ENCODE measurements around the gene HTR3E.

The HTR3E gene

DNA sequence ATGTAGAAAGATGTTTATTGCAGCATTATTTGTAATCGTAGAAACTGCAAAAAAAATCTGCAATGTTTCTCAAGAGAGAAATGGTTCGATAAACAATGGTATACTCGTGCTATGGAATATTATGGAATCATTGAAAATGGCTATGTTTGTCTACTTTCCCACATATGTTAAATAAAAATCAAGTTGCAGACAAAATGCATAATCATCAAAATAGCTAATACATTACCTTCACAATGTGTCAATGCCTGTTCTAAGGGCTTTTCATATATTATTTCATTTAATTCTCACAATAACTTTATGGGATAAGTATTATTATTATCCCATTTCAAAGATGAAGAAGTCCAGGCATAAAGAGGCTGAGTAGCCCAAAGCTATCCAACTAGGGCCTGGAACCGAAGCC is 36.1 kb downstream of the HTR3E start:
- TF ChIP-seq, protein P1, sequence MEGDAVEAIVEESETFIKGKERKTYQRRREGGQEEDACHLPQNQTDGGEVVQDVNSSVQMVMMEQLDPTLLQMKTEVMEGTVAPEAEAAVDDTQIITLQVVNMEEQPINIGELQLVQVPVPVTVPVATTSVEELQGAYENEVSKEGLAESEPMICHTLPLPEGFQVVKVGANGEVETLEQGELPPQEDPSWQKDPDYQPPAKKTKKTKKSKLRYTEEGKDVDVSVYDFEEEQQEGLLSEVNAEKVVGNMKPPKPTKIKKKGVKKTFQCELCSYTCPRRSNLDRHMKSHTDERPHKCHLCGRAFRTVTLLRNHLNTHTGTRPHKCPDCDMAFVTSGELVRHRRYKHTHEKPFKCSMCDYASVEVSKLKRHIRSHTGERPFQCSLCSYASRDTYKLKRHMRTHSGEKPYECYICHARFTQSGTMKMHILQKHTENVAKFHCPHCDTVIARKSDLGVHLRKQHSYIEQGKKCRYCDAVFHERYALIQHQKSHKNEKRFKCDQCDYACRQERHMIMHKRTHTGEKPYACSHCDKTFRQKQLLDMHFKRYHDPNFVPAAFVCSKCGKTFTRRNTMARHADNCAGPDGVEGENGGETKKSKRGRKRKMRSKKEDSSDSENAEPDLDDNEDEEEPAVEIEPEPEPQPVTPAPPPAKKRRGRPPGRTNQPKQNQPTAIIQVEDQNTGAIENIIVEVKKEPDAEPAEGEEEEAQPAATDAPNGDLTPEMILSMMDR (IDR thresholded peaks at IDR 0.05; ENCODE audit: borderline replicate concordance, extremely low read depth, low read length, poor library complexity, severe bottlenecking), result no peak
- no peak for TF ChIP-seq EZH2 (IDR thresholded peaks at IDR 0.05; ENCODE audit: borderline replicate concordance, low read depth, low read length, severe bottlenecking)
- ATAC-seq (ENCODE audit: insufficient read depth, low read depth), result no peak
- Histone ChIP-seq H3K79me2 (ENCODE audit: insufficient read depth, low read length) (peaks cover 43% of the 10 kb centered on the region), H4K20me1 (ENCODE audit: insufficient read depth, low read length) (peaks cover 14% of the 10 kb centered on the region; the same call in 1 of the 2 replicates), H3K9ac (ENCODE audit: low read depth, low read length) (no peak overlapping the region), H3K27ac (ENCODE audit: low read length) (no peak overlapping the region), H2AFZ (ENCODE audit: low read depth, low read length) (peak overlapping the region; percentile 96; the same call in 1 of the 2 replicates), H3K9me3 (ENCODE audit: insufficient read depth, low read length, severe bottlenecking) (no peaks in the 10 kb centered on the region), H3K36me3 (ENCODE audit: insufficient read depth, low read length) (peaks cover 16% of the 10 kb centered on the region), H3K27me3 (ENCODE audit: insufficient read depth, low read length, poor library complexity) (no peaks in the 10 kb centered on the region), H3K4me1 (ENCODE audit: insufficient read depth, low read length) (peaks cover 37% of the 10 kb centered on the region), H3K4me2 (ENCODE audit: insufficient read depth, low read length) (peak overlapping the region; percentile 93; the same call in 1 of the 2 replicates), H3K4me3 (ENCODE audit: low read depth in 1 of 2, low read length in 2 of 2) (no peak overlapping the region)
- DNase-seq, result no peak

DNA sequence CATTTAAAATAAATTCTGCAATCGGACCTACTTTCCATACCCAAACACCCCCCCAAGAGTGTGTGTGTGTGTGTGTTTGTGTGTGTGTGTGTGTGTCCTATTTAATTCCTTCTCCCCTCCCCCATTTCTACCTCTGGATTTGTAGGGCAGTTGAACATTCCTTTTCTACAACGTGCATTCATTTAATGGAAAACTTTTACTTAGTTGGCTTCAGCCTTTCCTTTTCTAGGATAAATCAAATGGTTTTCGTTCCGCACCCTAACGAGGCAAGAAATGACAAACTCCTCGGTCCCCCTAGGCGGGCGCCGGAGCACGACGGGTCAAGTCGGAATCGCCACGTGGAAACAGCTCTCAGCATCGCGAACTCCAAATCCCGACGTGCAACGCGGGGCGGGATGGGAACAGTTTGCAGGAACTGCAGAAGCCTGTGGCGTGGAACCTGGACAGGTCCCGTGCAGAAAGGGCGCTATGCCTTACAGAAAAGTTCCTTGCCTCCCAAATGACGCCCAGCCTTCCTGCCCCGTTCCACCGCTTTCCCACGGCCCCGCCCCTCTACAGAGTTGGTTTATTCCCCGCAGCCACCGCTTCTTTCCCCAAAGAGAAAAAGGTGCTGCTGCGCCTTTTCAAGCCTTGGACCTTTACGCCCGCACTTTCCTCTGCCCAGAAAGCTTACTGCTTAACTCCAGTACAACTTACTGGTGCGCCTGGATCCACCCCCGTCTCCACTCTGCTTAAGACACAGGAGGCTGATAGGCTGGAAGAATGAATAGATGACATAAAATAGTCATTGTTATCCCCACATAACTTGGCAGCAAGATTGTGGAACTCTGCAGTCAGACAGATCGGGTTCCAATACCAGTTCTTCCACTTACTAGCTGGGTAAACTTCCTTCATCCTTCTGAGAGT is 37.2 kb downstream of the HTR3E start:
- peak overlapping the region; percentile 98 to 99 for H3K4me3 ChIP-seq (ENCODE audit: low read depth in 1 of 2, low read length in 2 of 2)
- H3K27me3 ChIP-seq (ENCODE audit: insufficient read depth, low read length, poor library complexity), result no peaks in the 10 kb centered on the region
- DNase-seq (peak; percentile 76), ATAC-seq (ENCODE audit: insufficient read depth, low read depth) (peak; percentile 58)
- H4K20me1 ChIP-seq (ENCODE audit: insufficient read depth, low read length), result peaks cover 15% of the 10 kb centered on the region; the same call in 1 of the 2 replicates
- peaks cover 22% of the 10 kb centered on the region for H3K36me3 ChIP-seq (ENCODE audit: insufficient read depth, low read length)
- no peaks in the 10 kb centered on the region for H3K9me3 ChIP-seq (ENCODE audit: insufficient read depth, low read length, severe bottlenecking)
- H3K27ac ChIP-seq (ENCODE audit: low read length), result peak overlapping the region; percentile 93
- H2AFZ ChIP-seq (ENCODE audit: low read depth, low read length), result peak overlapping the region; percentile 96
- H3K79me2 ChIP-seq (ENCODE audit: insufficient read depth, low read length), result peaks cover 53% of the 10 kb centered on the region
- H3K4me2 ChIP-seq (ENCODE audit: insufficient read depth, low read length), result peak overlapping the region; percentile 93
- H3K4me1 ChIP-seq (ENCODE audit: insufficient read depth, low read length), result peaks cover 38% of the 10 kb centered on the region
- H3K9ac ChIP-seq (ENCODE audit: low read depth, low read length), result peak overlapping the region; percentile 94
- TF ChIP-seq, protein P1 (IDR thresholded peaks at IDR 0.05; ENCODE audit: borderline replicate concordance, extremely low read depth, low read length, poor library complexity, severe bottlenecking), result no peak
- TF ChIP-seq EZH2 (IDR thresholded peaks at IDR 0.05; ENCODE audit: borderline replicate concordance, low read depth, low read length, severe bottlenecking), result no peak

DNA sequence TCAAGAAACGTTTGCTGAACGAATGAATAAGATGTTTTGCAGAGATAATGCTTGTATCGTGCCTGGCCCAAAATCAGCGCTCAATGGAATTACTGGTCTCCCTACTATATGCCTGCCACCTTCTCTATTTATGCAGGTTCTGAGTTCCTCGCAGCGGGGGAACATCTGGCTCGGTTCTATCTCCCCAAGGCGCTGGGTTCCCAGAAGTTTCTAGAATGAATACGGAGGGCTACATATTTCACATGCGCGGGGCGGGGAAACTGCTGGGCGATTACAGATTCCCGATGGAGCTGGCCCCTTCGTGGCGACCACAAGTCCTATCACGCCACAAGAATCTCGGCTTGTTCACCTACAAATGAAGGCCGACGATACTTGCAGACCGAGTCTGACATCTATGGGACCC is 37.9 kb downstream of the HTR3E start:
- no peak for DNase-seq
- peak overlapping the region; percentile 98 to 99 for H3K4me3 ChIP-seq (ENCODE audit: low read depth in 1 of 2, low read length in 2 of 2)
- peak overlapping the region; percentile 94 for H3K9ac ChIP-seq (ENCODE audit: low read depth, low read length)
- peaks cover 15% of the 10 kb centered on the region; the same call in 1 of the 2 replicates for H4K20me1 ChIP-seq (ENCODE audit: insufficient read depth, low read length)
- H3K36me3 ChIP-seq (ENCODE audit: insufficient read depth, low read length), result peaks cover 22% of the 10 kb centered on the region
- ATAC-seq (ENCODE audit: insufficient read depth, low read depth), result peak; percentile 34
- TF ChIP-seq, protein P1 (IDR thresholded peaks at IDR 0.05; ENCODE audit: borderline replicate concordance, extremely low read depth, low read length, poor library complexity, severe bottlenecking), result no peak
- no peak for TF ChIP-seq EZH2 (IDR thresholded peaks at IDR 0.05; ENCODE audit: borderline replicate concordance, low read depth, low read length, severe bottlenecking)
- H3K27ac ChIP-seq (ENCODE audit: low read length), result peak overlapping the region; percentile 93
- peak overlapping the region; percentile 96 for H2AFZ ChIP-seq (ENCODE audit: low read depth, low read length)
- no peaks in the 10 kb centered on the region for H3K27me3 ChIP-seq (ENCODE audit: insufficient read depth, low read length, poor library complexity)
- H3K4me2 ChIP-seq (ENCODE audit: insufficient read depth, low read length), result peak overlapping the region; percentile 93
- H3K4me1 ChIP-seq (ENCODE audit: insufficient read depth, low read length), result peaks cover 38% of the 10 kb centered on the region
- H3K79me2 ChIP-seq (ENCODE audit: insufficient read depth, low read length), result peaks cover 53% of the 10 kb centered on the region
- no peaks in the 10 kb centered on the region for H3K9me3 ChIP-seq (ENCODE audit: insufficient read depth, low read length, severe bottlenecking)
